Measurements from ENCODE around the gene RPS18.
"Not testable (repeated sequence)": the region's sequence is repeated elsewhere in the genome, so short reads cannot be mapped to it uniquely, and the experiment has no call there.

RPS18 gene

GRCh38 chr6:33271468-33272274 lies at the start of gene RPS18, which contains the start of gene VPS52:
RPS18 (plus strand) TSS chr6:33272075; CDS start chr6:33272120, 45 bp downstream.
VPS52 (minus strand) TSS chr6:33271876; CDS start chr6:33271675, 201 bp downstream.
- peak; percentile 99 for DNase-seq (ENCODE audit: low read depth)

- not testable (repeated sequence) for DNase-seq (ENCODE audit: low read depth)
Measured at GRCh38 chr6:33226503-33227120, 45.3 kb upstream of the RPS18 start.

GRCh38 chr6:33235221-33235634 lies 36.6 kb upstream of the RPS18 start:
- no peak for DNase-seq (ENCODE audit: low read depth)

GRCh38 chr6:33236328-33236727 lies 35.5 kb upstream of the RPS18 start:
- DNase-seq (ENCODE audit: low read depth), result no peak

GRCh38 chr6:33236852-33237251 lies 35.0 kb upstream of the RPS18 start:
- no peak for DNase-seq (ENCODE audit: low read depth)

- DNase-seq (ENCODE audit: low read depth), result no peak
Measured at GRCh38 chr6:33237741-33238140, 34.1 kb upstream of the RPS18 start.

GRCh38 chr6:33241968-33242367 lies 29.9 kb upstream of the RPS18 start:
- DNase-seq (ENCODE audit: low read depth), result no peak

GRCh38 chr6:33243476-33243875 lies 28.4 kb upstream of the RPS18 start:
- no peak for DNase-seq (ENCODE audit: low read depth)

- peak; percentile 78 for DNase-seq (ENCODE audit: low read depth)
Measured at GRCh38 chr6:33247977-33248642, 23.8 kb upstream of the RPS18 start.

GRCh38 chr6:33248643-33248931 lies 23.3 kb upstream of the RPS18 start:
- peak; percentile 42 for DNase-seq (ENCODE audit: low read depth)

GRCh38 chr6:33248932-33249731 lies 22.7 kb upstream of the RPS18 start:
- peak; percentile 99 for DNase-seq (ENCODE audit: low read depth)

- DNase-seq (ENCODE audit: low read depth), result peak; percentile 72
Measured at GRCh38 chr6:33249732-33250630, 21.9 kb upstream of the RPS18 start.

GRCh38 chr6:33250731-33251130 lies 21.1 kb upstream of the RPS18 start:
- DNase-seq (ENCODE audit: low read depth), result no peak

GRCh38 chr6:33251395-33252012 lies 20.4 kb upstream of the RPS18 start:
- no peak for DNase-seq (ENCODE audit: low read depth)

- no peak for DNase-seq (ENCODE audit: low read depth)
Measured at GRCh38 chr6:33252759-33253158, 19.1 kb upstream of the RPS18 start.

GRCh38 chr6:33254591-33254990 lies 17.3 kb upstream of the RPS18 start:
- DNase-seq (ENCODE audit: low read depth), result no peak

- DNase-seq (ENCODE audit: low read depth), result no peak
Measured at GRCh38 chr6:33259032-33259431, 12.8 kb upstream of the RPS18 start.

- DNase-seq (ENCODE audit: low read depth), result not testable (repeated sequence)
Measured at GRCh38 chr6:33262490-33262889, 9.4 kb upstream of the RPS18 start.

- no peak for DNase-seq (ENCODE audit: low read depth)
Measured at GRCh38 chr6:33264015-33264414, 7.9 kb upstream of the RPS18 start.

GRCh38 chr6:33271117-33271467 lies 783 bp upstream of the RPS18 start:
- DNase-seq (ENCODE audit: low read depth), result no peak

Measured in fibroblast of gingiva (primary cell).